Stimulated activated CD4-positive, alpha-beta T cell treated with anti-CD3 and anti-CD28 coated beads, Interleukin-12 subunit alpha, Interleukin-12 subunit beta, amount 100 ng/mL, for 24 hours (primary cell): ENCODE results near the gene COPS9.

Experiments used
- DNase-seq, 2 experiments: peaks; one replicate each; pipeline ENCODE4 v3.0.0-alpha.2; 2020; ENCODE audit warnings: low read depth in 2 of 2

Gene COPS9

GRCh38 chr2:240111253-240111652 is 24.9 kb downstream of the COPS9 start:
- no peak for DNase-seq

GRCh38 chr2:240109386-240109785 is 26.7 kb downstream of the COPS9 start:
- DNase-seq: no peak

- no peak for DNase-seq
These were observed 28.7 kb downstream of the COPS9 start for GRCh38 chr2:240107477-240107796.

- DNase-seq: no peak
These were observed 29.2 kb downstream of the COPS9 start for GRCh38 chr2:240106765-240107476.

- DNase-seq: no peak
These were observed 30.1 kb downstream of the COPS9 start for GRCh38 chr2:240105982-240106381.

- no peak for DNase-seq
These were observed 33.0 kb downstream of the COPS9 start for GRCh38 chr2:240103136-240103535.

GRCh38 chr2:240098349-240098748 is 37.8 kb downstream of the COPS9 start:
- DNase-seq: no peak

- DNase-seq: no peak
These were observed 40.3 kb downstream of the COPS9 start for GRCh38 chr2:240095556-240096523.

GRCh38 chr2:240089306-240089705 is 46.8 kb downstream of the COPS9 start:
- DNase-seq: no peak

- DNase-seq: no peak
These were observed 49.5 kb downstream of the COPS9 start for GRCh38 chr2:240086563-240086962.
